ENCODE measurements around the gene IFIT3.

IFIT3 gene

GRCh38 chr10:89357975-89358374 lies 30.2 kb downstream of the IFIT3 start:
- no peak for DNase-seq (ENCODE audit: low spot score)

- DNase-seq (ENCODE audit: low spot score) = no peak
These were observed 32.4 kb downstream of the IFIT3 start for GRCh38 chr10:89360157-89360556.

GRCh38 chr10:89362929-89363328 lies 35.1 kb downstream of the IFIT3 start:
- no peak for DNase-seq (ENCODE audit: low spot score)

GRCh38 chr10:89363729-89364442 lies 36.1 kb downstream of the IFIT3 start:
- DNase-seq (ENCODE audit: low spot score) = no peak

- DNase-seq (ENCODE audit: low spot score) = no peak
These were observed 36.7 kb downstream of the IFIT3 start for GRCh38 chr10:89364531-89364930.

- no peak for DNase-seq (ENCODE audit: low spot score)
These were observed 39.7 kb downstream of the IFIT3 start for GRCh38 chr10:89367529-89367928.

- no peak for DNase-seq (ENCODE audit: low spot score)
These were observed 40.3 kb downstream of the IFIT3 start for GRCh38 chr10:89368129-89368528.

GRCh38 chr10:89369156-89370105 lies 41.6 kb downstream of the IFIT3 start:
- peak; percentile 39 for DNase-seq (ENCODE audit: low spot score)

- no peak for DNase-seq (ENCODE audit: low spot score)
These were observed 43.3 kb downstream of the IFIT3 start for GRCh38 chr10:89371079-89371478.

- DNase-seq (ENCODE audit: low spot score) = no peak
These were observed 44.2 kb downstream of the IFIT3 start for GRCh38 chr10:89371987-89372386.

- no peak for DNase-seq (ENCODE audit: low spot score)
These were observed 46.3 kb downstream of the IFIT3 start for GRCh38 chr10:89373916-89374711.

- DNase-seq (ENCODE audit: low spot score) = no peak
These were observed 46.9 kb downstream of the IFIT3 start for GRCh38 chr10:89374713-89375141.

GRCh38 chr10:89377705-89378637 lies 50.2 kb downstream of the IFIT3 start, which contains the start of gene IFIT1B:
IFIT1B (plus strand) TSS chr10:89378056; CDS start chr10:89378136, 80 bp downstream.
- DNase-seq (ENCODE audit: low spot score) = no peak

- no peak for DNase-seq (ENCODE audit: low spot score)
These were observed 51.3 kb downstream of the IFIT3 start for GRCh38 chr10:89379103-89379502.

GRCh38 chr10:89382757-89383156 lies 55.0 kb downstream of the IFIT3 start:
- no peak for DNase-seq (ENCODE audit: low spot score)

GRCh38 chr10:89384474-89385340 lies 56.9 kb downstream of the IFIT3 start:
- DNase-seq (ENCODE audit: low spot score) = peak; percentile 13

GRCh38 chr10:89388806-89389205 lies 61.0 kb downstream of the IFIT3 start:
- DNase-seq (ENCODE audit: low spot score) = no peak

- peak; percentile 46 for DNase-seq (ENCODE audit: low spot score)
These were observed 61.5 kb downstream of the IFIT3 start for GRCh38 chr10:89389254-89389653.

All from NAMALWA (cell line).